ENCODE results near the gene MYEOV.

DNA sequence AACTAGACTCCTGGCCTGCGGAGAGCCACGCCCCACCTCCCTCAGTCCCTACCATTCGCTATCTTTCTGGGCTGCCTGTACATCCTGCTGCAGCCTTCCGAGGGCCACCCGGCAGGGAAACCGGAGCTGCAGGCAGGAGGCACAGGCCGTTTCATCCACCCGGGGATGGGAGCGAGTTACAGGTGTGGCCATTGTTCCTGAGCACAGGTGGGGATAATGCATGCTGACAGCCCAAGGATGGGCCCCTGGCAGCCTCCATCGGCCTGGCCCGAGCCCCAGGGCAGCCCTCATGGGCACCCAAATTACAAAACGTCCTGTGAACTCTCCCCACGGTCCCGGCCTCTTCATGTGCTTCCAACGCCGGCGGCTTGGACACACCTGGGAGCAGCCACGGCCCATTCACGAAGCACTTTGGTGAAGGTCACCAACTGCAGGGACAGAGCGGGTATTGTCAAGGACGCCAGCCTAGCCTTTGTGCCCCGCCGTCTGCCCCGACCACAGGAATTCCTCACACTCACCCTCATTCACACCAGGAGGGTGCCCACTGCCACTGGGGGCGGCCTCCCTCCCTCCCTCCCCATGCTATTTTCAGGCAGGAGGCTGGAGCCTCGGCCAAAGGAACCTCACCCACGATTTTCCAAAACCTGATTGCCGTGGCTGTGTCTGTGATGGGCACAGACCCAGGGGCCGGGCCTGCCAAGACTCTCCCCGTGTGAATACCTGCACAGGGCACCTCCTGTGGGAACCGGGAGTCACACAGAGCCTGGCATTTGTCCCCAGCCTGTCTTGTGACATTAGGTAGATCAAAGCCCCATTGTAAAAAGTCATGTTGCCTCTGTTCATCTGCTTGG, 42.1 kb upstream of the MYEOV start:
- TF ChIP-seq CTCF (conservative IDR thresholded peaks at IDR 0.05) (no peak), EZH2 (IDR thresholded peaks at IDR 0.05; ENCODE audit: low read depth) (no peak)
